ENCODE measurements around the gene SLC10A7. TPM values are rescaled to one million over a fixed set of nuclear protein-coding genes. Genes with fewer than 3 reads are reported as not detected.

The SLC10A7 gene
- total RNA-seq, 1 donor = 18.2 TPM

DNA sequence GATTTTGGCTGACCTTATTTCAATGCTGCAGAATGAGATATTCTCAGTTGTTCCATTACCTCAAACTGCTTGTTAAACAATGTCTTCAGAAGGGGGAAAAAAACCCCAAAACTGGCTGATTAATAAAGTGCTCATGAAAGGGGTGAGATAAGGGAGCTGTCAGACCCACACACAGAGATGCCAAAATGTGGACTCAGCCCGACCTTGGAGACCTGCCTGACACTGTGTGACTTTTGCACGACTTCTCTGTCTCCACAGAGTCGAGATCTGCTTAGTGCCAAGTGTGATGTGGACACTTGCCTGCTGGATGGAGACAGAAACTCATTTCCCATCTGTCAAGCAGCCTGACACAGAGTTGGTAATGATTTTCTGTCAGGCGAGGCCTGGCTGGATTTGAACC is 275.9 kb downstream of the SLC10A7 start:
- peak; percentile 77 for DNase-seq (ENCODE audit: low read depth)
- TF ChIP-seq, protein P1, sequence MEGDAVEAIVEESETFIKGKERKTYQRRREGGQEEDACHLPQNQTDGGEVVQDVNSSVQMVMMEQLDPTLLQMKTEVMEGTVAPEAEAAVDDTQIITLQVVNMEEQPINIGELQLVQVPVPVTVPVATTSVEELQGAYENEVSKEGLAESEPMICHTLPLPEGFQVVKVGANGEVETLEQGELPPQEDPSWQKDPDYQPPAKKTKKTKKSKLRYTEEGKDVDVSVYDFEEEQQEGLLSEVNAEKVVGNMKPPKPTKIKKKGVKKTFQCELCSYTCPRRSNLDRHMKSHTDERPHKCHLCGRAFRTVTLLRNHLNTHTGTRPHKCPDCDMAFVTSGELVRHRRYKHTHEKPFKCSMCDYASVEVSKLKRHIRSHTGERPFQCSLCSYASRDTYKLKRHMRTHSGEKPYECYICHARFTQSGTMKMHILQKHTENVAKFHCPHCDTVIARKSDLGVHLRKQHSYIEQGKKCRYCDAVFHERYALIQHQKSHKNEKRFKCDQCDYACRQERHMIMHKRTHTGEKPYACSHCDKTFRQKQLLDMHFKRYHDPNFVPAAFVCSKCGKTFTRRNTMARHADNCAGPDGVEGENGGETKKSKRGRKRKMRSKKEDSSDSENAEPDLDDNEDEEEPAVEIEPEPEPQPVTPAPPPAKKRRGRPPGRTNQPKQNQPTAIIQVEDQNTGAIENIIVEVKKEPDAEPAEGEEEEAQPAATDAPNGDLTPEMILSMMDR (IDR thresholded peaks at IDR 0.05; ENCODE audit: insufficient read depth, low read length) = no peak
- no peak overlapping the region for H3K4me3 ChIP-seq (ENCODE audit: low read depth, low read length)

- DNase-seq (ENCODE audit: low read depth) = peak; percentile 43
- TF ChIP-seq, protein P1 (IDR thresholded peaks at IDR 0.05; ENCODE audit: insufficient read depth, low read length) = no peak
- H3K4me3 ChIP-seq (ENCODE audit: low read depth, low read length) = no peak overlapping the region
These were observed 276.5 kb downstream of the SLC10A7 start for GRCh38 chr4:146245246-146245645.

GRCh38 chr4:146244496-146244895 is 277.2 kb downstream of the SLC10A7 start:
- no peak overlapping the region for H3K4me3 ChIP-seq (ENCODE audit: low read depth, low read length)
- TF ChIP-seq, protein P1 (IDR thresholded peaks at IDR 0.05; ENCODE audit: insufficient read depth, low read length) = no peak
- peak; percentile 21 for DNase-seq (ENCODE audit: low read depth)

- no peak overlapping the region for H3K4me3 ChIP-seq (ENCODE audit: low read depth, low read length)
- TF ChIP-seq, protein P1 (IDR thresholded peaks at IDR 0.05; ENCODE audit: insufficient read depth, low read length) = no peak
- no peak for DNase-seq (ENCODE audit: low read depth)
These were observed 277.9 kb downstream of the SLC10A7 start for GRCh38 chr4:146243883-146244277.

GRCh38 chr4:146243141-146243882 is 278.4 kb downstream of the SLC10A7 start:
- DNase-seq (ENCODE audit: low read depth) = no peak
- TF ChIP-seq, protein P1 (IDR thresholded peaks at IDR 0.05; ENCODE audit: insufficient read depth, low read length) = peak; percentile 11

DNA sequence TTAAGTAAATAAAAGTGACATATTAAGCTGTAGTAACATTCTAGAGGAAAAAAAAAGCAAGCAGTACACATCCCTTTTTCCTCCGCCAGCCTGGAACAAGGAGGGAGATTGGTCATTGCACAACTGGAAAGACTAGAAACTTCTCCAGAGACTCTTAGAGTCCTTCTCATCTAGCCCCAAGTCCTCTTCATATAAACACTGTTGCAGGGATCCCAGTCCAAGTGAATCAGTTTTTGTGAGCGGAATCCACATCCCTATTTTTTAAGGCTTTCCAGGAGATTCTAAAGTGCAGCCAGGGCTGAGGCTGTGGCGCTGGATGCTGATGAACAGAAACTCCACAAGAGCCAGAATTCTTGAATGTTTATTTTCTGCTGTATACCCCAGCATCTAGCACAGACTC is 283.6 kb downstream of the SLC10A7 start:
- TF ChIP-seq, protein P1 (IDR thresholded peaks at IDR 0.05; ENCODE audit: insufficient read depth, low read length) = no peak
- DNase-seq (ENCODE audit: low read depth) = no peak
- H3K4me3 ChIP-seq (ENCODE audit: low read depth, low read length) = no peak overlapping the region

More at GRCh38 chr4:146243141-146243882, 278.4 kb downstream of the SLC10A7 start:
- H3K4me3 ChIP-seq (ENCODE audit: low read depth, low read length) = no peak overlapping the region
